OCI-LY7 (cell line): ENCODE measurements around the gene KDM8.

Experiments used
- CTCF ChIP-seq: fragments of 200-600 bp; sonication (generic); conservative IDR thresholded peaks from 2 replicates; pipeline ENCODE4 v1.5.1; 2014; ENCODE audit warnings: mild to moderate bottlenecking, antibody characterized with exemption, low read length, moderate library complexity, mixed read lengths
- EZH2phosphoT487 ChIP-seq: fragments of 200-600 bp; sonication (generic); IDR thresholded peaks from 2 replicates; pipeline ENCODE4 v1.6.1; 2018; ENCODE audit warnings: low read depth, borderline replicate concordance, mild to moderate bottlenecking, mixed run types, antibody characterized with exemption, low read length, moderate library complexity, mixed read lengths

DNA sequence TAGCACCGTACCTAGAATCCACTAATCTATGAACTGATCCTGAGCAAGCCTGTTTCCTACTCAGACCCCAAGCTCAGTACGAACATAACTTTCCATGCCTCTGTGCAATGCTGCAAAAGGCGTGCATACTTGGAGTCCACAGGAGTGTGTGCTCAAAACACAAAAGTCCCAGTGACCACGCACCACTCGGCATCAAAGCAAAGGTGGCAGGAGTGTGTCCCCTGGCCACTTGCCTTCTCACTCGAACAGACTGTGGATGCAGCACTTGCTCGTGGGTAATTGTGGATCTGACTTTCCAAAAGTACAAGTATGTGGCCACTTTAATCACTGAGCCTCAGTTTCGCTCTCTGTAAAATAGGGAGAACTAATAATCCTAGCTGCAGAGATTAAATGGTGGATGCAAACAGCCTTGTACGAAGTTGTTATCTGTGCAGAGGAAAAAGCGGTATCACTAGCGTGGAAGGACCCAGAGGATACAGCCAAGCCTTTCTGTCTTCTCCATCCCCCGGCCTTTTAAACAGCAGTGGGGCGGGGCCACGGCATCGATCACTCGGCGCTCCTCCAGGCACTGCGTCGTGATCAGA, 311 bp upstream of the KDM8 start:
- TF ChIP-seq CTCF = no peak
- TF ChIP-seq EZH2phosphoT487 = no peak
